Activated CD4-positive, alpha-beta T cell treated with anti-CD3 and anti-CD28 coated beads, Interleukin-2, Interleukin-4, amounts not matched to agents 100 ng/mL and 50 ng/mL, durations not matched to agents 16 hours and 8 hours (primary cell): ENCODE measurements around the gene RFC3.
"Not testable (repeated sequence)": the region's sequence is repeated elsewhere in the genome, so short reads cannot be mapped to it uniquely, and the experiment has no call there.

Experiments used
- DNase-seq: peaks from one replicate; pipeline ENCODE4 v3.0.0-alpha.2; 2020; ENCODE audit warnings: low spot score

Gene RFC3

DNA sequence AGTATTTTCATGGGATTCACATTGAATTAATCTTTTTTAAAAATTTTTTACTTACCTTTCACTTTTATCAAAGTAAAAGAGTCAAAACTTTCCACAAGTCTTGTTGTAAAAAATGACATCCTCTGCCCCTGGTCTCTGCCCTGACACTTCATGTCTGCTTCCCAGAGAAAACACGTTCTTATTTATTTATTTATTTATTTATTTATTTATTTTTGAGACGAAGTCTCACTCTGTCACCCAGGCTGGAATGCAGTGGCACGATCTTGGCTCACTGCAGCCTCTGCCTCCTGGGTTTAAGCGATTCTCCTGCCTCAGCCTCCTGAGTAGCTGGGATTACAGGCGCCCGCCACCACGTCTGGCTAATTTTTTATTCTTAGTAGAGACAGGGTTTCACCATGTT is 5.1 kb upstream of the RFC3 start:
- DNase-seq = not testable (repeated sequence)

DNA sequence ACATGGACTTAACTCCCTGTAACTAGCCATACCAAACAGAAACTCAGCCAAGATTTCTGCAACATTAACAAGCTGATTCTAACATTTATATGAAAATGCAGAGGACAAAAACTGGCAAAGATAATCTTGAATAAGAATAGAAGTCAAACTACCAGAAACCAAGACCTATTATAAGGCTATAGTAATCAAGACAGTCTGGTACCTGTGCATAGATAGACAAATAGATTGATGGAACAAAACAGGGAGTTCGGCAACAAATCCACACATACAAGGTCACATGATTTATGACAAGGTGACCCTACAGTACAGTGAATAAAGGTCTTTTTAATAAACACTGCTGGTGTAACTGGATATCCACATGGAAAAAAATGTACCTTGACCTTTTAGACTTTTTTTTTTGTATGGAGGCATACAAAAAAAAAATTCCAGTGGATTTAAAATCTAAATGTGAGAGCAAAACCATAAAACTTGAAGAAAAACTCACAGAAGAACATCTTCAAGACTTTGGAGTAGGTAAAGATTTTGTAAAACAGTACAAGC is 2.9 kb upstream of the RFC3 start:
- DNase-seq = no peak

DNA sequence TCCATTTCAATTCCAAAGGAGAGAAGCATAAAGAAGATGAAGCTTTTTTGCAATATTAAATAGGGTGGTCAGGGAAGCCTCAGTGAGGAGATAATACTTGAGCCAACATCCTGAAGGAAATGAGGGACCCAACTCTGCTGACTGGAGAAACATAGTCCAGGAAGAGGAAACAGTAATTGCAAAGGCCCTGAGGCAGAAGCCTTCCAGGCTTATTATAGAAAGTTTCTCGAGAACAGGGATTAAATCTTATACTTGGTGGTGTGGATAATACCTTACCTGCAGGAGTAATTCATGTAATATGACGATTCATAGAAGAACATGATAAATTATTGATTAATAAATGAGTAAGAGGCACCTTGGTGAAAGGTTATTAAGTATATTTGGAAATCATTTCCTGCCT is 1.0 kb upstream of the RFC3 start:
- DNase-seq = no peak

DNA sequence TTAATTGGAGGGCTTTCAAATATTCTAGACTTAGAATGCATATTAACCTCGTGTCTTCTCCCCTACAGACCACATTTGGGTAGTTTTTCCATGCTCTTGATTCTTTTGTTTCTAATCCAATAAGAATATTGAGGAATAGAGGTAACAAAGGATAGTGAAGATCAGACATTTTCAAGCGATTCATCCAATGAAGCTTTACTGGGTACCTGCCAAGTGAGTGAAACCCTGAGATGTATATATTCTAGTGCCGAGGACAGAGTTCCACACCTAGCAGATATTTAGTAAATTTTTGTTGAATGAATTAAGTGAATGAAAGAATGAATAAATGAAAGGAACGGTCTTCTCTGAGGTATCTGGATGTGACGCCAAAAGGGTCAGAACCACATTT is 442 bp upstream of the RFC3 start:
- DNase-seq = no peak

DNA sequence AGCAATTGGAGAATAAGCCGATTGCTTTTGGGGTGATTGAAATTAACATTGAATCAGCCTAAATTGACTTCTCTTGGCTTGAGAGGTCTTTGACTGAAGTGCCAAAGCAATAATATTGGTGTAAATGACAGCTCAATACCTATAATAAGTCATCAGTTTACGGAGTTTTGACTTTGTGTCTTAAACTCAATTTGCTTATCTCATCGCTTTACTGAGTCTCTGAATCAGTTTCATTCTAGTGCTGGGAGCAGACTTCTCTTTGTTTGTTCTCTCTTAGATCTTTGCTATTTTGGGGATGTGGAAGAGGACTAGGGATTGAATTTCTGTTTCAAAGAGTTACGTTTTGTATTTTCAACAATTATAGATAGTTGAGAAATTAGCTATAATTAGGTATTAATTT is 7.1 kb downstream of the RFC3 start:
- DNase-seq = no peak

DNA sequence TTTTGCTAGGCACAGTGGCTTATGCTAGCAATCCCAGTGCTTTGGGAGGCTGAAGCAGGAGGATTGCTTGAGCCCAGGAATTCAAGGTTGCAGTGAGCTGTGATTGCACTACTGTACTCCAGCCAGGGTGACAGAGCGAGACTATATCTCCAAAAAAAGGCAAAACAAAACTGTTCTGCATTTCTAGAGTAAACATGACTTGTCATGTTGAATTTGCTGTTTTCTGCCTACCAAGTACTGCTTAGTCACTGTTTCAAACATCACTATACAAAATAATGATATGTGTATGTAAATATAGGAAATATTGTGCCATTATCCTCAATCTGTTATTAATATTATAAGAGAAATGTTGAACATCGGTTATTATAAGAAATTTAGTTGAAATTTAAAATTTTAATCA is 9.2 kb downstream of the RFC3 start:
- no peak for DNase-seq

- DNase-seq = no peak
Observed at GRCh38 chr13:33828431-33829129, 10.6 kb downstream of the RFC3 start.

DNA sequence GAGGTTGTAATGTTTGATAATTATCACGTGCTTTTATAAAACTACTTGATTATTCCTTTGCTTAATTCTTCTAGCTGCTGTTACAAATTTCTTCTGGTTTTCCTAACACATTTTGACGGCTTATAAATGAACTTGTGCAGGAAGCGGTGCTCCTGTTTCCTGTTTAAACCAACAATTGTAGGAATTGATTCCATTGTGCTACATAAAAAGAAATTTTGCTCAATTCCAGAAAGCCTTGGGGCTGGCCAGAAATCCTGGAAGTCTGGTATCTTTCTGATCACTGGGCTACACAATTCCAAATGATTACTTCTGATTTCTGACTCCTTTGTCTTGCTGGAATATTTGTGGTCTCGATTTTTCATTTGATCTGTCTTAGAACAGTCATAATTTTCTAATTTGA is 14.9 kb downstream of the RFC3 start:
- no peak for DNase-seq

- DNase-seq = no peak
Observed at GRCh38 chr13:33838647-33839046, 20.7 kb downstream of the RFC3 start.

- DNase-seq = no peak
Observed at GRCh38 chr13:33840402-33840801, 22.5 kb downstream of the RFC3 start.

- DNase-seq = no peak
Observed at GRCh38 chr13:33842207-33842606, 24.3 kb downstream of the RFC3 start.

DNA sequence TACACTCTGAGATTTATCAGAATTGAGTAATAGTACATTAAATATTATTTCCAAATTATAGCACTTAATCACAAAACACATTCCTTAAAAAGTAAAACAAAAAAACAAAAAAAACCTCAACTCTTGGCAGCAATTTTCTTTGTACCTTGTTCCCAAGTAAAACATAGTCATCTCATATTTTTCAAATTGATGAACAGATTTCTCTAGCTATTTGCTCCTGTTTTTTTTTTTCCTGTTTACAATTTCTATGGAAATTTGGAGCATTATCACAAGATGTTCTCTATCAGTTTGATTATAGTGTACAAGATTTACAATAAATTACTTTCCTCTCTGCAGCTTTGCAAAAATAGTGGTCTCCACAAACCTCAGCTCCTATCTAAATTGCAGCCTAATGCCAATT is 25.0 kb downstream of the RFC3 start:
- DNase-seq = no peak

DNA sequence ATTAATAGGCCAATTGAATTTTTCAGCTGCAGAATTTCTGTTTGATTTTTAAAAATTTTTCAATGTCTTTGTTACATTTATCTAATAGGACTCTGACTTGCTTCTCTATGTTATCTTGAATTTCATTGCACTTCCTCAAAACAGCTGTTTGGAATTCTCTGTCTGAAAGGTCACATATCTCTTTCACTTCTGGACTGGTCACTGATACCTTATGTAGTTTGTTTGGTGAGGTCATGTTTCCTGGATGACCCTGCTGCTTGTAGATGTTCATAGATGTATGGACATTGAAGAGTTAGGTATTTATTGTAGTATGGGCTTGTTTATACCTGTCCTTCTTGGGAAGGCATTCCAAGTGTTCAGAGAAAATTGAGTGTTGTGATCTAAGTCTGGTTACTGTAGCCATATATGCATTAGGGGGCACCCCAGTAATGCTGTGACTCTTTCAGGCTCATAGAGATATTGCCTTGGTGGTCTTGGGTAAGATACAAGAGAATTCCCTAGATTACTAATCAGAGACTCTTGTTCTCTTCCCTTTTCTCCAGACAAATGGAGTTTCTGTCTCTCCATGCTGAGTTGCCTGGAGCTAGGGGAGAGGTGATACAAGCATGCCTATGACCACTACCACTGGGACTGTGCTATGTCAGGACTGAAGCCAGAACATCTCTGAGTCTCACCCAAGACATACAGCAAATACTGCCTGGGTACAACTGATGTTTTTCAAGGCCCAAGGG is 27.8 kb downstream of the RFC3 start:
- DNase-seq = no peak

GRCh38 chr13:33846303-33847062 is 28.5 kb downstream of the RFC3 start:
- no peak for DNase-seq

DNA sequence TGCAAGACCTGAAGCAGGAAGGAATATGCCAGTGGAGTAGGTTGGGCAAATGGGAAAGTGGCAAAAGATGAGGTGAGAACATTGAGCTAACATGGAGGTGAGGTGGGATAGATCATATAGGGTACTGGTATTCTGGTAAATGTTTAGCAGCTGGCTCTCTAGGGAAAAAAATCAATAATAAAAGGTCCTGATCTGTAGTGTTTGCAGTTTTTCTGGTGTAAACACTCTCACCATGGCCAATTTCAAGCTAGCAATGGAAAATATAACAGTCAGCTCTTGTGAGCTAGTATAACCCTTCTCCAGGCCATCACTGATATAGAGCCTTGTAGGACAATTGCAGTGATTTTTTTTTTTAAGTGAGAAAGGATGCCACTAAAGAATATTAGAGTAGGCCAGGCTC is 31.3 kb downstream of the RFC3 start:
- no peak for DNase-seq

- no peak for DNase-seq
Observed at GRCh38 chr13:33855371-33855895, 37.5 kb downstream of the RFC3 start.

- no peak for DNase-seq
Observed at GRCh38 chr13:33859691-33860303, 41.8 kb downstream of the RFC3 start.

DNA sequence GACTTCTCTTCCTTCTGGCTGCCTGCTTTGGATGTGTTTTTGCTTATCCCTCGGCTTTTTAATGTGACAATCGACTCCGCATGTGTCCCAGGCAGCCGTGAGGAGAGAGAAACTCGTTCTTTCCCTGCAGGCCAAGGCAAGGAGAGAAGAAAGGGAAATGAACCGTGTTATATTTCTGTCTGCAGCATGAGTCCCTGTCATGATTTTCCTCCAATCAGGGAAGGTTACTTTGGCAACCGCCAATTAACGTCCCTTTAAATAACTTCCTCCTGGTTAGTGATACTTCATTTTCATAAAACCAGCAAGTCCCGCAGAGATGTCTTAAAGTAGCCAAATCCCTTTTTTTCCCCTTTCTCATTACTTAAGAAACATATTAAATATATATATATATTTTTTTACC is 42.6 kb downstream of the RFC3 start:
- DNase-seq = no peak

DNA sequence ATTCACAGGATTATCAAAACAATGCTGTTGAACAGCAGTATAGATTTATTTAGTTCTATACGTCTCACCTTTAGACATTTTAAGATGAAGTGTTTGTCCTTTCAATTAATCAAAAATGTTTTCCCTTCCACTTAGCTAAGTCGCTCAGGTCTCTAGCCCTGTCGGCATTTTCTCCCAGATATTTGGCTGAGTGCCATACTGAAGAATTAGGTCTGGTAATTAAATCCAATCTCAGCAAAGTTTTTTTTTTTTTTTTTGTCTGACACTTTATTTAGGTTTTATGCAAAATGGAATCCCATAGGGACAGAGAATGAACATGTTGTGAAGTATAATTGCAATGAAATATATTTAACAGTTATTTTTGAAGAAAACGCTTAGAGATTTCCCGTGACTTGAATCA is 44.1 kb downstream of the RFC3 start:
- DNase-seq = no peak

DNA sequence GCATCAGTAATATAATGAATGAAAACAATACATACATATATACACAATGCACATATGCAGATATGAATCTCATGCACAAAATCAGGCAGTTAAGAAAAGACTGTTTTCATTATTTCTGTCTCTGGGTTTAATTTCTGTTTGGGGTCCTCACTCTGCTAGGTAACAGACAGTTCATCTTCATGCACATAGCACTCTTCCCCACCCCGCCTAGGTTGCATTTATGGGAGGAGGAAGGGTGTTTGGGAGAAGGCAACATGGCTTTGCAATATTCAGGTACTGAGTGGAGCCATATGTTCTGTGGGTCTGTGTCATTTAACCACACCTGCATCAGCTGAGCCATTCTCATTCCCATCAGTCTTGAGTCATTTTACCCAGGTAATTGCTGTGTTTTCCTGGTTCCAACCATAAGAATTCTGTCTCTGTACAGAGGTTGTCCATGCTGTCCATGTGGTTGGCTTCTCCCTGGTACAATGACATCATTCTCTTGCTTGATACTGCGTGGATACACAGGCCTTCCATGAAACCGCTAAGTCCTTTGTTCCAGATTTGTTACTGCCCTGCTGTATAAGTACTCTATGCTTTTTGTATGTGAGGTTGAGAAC is 45.3 kb downstream of the RFC3 start:
- no peak for DNase-seq

GRCh38 chr13:33865945-33866344 is 48.0 kb downstream of the RFC3 start:
- no peak for DNase-seq

GRCh38 chr13:33867472-33867871 is 49.5 kb downstream of the RFC3 start:
- DNase-seq = no peak
